HFF-Myc (cell line): ENCODE measurements around the gene ALDH6A1.

ENCODE experiments used
- DNase-seq: peaks from one replicate; pipeline ENCODE4 v3.0.0-alpha.2; 2011; ENCODE audit warnings: low read depth; ENCODE audit errors: extremely low read depth
- H3K4me3 ChIP-seq: replicated peaks from 2 replicates; pipeline ENCODE4 v1.5.1; 2011; ENCODE audit warnings: low read depth, mild to moderate bottlenecking, control low read depth, low read length
- CTCF ChIP-seq: IDR thresholded peaks from 2 replicates; pipeline ENCODE4 v1.5.1; 2012; ENCODE audit warnings: mild to moderate bottlenecking, low read depth, low read length, control low read depth; ENCODE audit errors: missing control alignments

Gene ALDH6A1

DNA sequence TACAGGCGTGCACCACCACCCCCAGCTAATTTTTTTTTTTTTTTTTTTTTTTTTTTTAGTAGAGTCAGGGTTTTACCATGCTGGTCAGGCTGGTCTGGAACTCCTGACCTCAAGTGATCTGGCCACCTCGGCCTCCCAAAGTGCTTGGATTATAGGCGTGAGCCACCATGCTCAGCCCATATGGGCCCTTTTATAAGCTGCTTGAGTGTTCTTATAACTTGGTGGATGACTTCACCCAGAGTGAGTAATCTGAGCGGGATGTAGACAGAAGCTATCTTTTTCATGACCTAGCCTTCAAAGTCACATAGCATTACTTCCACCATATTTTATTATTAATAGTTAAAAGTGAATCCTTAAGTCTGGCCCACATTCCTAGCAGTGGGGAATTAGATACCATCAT is 48.7 kb downstream of the ALDH6A1 start:
- no peak for DNase-seq
- TF ChIP-seq CTCF: no peak
- no peak overlapping the region for H3K4me3 ChIP-seq

- TF ChIP-seq CTCF: no peak
- no peak for DNase-seq
- H3K4me3 ChIP-seq: no peak overlapping the region
Observed at GRCh38 chr14:74034572-74034971, 49.7 kb downstream of the ALDH6A1 start.

GRCh38 chr14:74029136-74029535 is 55.1 kb downstream of the ALDH6A1 start:
- no peak overlapping the region for H3K4me3 ChIP-seq
- no peak for DNase-seq
- no peak for TF ChIP-seq CTCF

DNA sequence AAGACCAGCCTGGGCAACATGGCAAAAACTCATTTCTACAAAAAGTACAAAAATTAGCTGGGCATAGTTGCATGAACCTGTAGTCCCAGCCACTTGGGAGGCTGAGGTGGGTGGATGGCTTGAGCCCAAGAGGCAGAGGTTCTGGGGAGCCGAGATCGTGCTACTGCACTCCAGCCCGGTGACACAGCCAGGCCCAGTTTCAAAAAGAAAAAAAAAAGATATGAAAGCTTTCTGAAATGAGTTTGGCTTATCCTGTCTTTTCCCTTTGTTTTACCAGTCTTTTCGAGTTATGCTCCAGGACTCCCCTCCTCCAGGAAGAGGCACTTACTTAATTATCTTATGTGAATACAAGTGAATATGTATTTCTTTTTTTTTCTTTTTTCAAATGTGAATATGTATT is 61.9 kb downstream of the ALDH6A1 start:
- no peak overlapping the region for H3K4me3 ChIP-seq
- no peak for DNase-seq

GRCh38 chr14:74019408-74020137 is 64.7 kb downstream of the ALDH6A1 start:
- no peak for DNase-seq
- no peak for TF ChIP-seq CTCF
- H3K4me3 ChIP-seq: peak overlapping the region; percentile 88

More for the DNA sequence above, 61.9 kb downstream of the ALDH6A1 start:
- TF ChIP-seq CTCF: no peak

DNA sequence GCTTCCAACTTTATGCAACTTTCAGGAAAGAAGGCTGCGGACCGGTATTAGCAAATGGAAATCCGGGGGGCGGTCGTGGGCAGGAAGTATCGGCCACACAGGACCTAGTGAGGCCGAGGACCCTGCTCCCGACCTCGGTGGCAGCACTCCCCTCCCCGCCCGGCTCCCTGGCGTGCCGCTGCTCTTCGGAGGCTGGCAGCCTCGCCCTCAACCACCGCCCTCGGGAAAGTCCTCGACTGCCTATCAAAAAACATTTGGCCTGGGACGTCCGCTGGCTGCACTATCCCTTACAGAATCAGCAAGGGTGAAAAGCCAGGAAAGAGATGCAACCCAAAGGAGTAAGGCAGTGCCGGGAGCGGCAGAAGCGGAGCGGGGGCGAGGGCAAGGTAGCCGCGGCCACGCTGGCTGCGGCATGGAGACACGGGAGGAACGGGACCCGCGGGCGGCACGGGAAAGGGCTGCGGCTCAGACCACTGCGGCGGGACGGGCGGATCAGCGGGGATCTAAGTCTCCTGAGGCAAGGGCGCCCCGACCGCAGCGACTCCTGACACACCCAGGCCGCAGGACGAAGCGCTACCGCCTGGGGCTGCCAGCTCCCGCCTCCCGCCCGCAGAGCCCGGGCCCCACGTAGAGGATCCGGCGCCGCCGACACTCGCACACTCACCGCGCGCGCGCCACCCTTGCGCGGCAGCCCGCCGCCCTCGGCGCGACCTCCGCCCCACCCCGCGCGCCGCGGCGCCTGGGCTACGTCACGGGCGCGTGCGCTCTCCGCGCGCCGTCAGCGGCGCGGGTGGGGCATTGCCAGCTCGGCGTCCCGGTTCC is 65.5 kb downstream of the ALDH6A1 start, which contains the start of the genes BBOF1 and ENTPD5:
Gene BBOF1, plus strand, starts transcription at position 764 of the 822 bp plus-strand sequence. CDS start 130 bp downstream, outside the sequence.
Gene ENTPD5, minus strand, starts transcription at position 703 of the 822 bp plus-strand sequence. CDS start 31,186 bp downstream, outside the sequence.
- no peak for DNase-seq
- H3K4me3 ChIP-seq: peak within 1 kb of the TSS; percentile 88
- TF ChIP-seq CTCF: no peak
